GM11168 (cell line): ENCODE data around the gene RBL2.
"Not testable (repeated sequence)": the region's sequence is repeated elsewhere in the genome, so short reads cannot be mapped to it uniquely, and the experiment has no call there.

ENCODE experiments used
- in situ Hi-C: fragments of 300-500 bp; cut with MboI; formaldehyde crosslinking; loops from one replicate; pipeline ENCODE4 v1.12.0; 2022; ENCODE audit warnings: low sequenced_read_pairs; ENCODE audit not compliant: unreplicated experiment

RBL2 gene

DNA sequence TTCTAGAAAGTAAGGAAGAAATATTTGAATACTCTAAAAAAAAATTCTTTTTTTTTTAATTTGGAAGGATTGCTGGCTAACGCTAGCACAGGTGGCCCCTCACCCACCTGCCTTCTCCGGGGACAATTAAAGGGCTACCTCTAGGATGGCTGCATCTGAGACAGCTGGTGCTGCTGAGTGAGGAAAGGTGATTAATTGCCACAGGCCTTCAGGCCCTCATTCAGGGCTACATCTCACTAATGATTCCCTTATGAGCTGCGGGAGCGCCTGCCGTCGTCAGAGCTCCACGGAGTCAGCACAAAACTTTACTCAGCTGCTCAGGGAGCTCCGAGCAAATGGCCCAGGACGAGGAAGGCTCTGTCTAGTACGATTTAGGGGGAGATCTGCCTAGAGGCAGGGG lies 95.8 kb downstream of the RBL2 start:
- in situ Hi-C loops = no loop called here

DNA sequence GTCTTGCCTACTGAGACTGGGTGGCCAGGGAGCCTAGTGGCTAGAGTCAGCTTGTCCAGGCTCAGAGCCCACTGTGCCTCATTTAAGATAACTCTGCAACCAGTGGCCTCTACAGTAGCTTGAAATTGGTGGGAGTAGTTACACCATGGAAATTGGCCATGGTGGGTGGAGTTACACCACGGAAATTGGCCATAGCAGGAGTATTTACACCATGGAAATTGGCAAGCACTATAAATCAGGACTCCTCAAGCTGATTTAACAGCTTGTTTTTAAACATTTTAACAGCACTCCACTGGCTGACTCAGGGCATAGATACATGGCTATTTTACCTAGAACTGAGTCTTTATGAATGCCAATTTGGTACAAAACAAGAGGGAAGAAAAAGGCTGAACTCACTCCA lies 96.5 kb downstream of the RBL2 start:
- in situ Hi-C loops = no loop called here

DNA sequence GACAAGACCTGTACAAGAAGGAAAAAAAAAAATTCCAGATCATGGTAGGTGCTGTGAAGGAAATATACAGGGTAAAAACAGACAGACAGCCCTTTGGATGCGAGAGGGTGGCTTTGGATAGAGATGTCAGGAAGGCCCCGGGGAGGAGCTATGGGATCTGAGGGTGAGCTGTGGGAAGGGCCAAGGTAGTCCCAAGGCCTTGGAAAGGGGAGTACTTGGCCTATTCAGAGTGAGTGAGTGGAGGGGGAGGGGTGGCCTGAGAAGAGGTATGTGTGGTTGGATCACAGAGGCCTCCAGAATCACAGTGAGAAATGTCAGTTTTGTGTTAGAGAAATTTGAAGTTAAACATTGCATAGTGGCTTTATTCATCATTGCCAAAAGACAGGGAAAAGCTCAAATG lies 99.9 kb downstream of the RBL2 start:
- in situ Hi-C loops = no loop called here

DNA sequence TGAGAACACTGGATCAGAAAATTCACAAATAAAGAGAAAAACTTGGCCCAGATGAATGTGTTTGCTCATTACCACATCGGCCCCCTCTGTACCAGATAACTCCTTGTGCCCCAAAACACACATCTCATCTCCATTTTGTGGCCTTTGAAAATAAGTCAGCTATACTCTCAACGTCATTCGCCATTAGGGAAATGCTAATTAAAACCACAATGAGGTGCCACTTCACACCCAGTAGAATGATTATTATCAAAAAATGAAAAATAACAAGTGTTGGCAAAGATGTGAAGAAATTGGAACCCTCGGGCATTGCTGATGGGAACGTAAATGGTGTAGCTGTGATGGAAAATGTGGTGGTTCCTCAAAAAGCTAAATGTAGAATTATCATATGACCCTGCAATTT lies 103.4 kb downstream of the RBL2 start:
- in situ Hi-C loops = no loop called here

DNA sequence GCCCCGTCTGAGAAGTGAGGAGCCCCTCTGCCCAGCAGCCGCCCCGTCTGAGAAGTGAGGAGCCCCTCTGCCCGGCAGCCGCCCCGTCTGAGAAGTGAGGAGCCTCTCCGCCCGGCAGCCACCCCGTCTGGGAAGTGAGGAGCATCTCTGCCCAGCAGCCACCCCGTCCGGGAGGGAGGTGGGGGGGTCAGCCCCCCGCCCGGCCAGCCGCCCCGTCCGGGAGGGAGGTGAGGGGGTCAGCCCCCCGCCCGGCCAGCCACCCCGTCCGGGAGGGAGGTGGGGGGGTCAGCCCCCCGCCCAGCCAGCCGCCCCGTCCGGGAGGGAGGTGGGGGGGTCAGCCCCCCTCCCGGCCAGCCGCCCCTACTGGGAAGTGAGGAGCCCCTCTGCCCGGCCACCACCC lies 105.1 kb downstream of the RBL2 start:
- in situ Hi-C loops = not testable (repeated sequence)

DNA sequence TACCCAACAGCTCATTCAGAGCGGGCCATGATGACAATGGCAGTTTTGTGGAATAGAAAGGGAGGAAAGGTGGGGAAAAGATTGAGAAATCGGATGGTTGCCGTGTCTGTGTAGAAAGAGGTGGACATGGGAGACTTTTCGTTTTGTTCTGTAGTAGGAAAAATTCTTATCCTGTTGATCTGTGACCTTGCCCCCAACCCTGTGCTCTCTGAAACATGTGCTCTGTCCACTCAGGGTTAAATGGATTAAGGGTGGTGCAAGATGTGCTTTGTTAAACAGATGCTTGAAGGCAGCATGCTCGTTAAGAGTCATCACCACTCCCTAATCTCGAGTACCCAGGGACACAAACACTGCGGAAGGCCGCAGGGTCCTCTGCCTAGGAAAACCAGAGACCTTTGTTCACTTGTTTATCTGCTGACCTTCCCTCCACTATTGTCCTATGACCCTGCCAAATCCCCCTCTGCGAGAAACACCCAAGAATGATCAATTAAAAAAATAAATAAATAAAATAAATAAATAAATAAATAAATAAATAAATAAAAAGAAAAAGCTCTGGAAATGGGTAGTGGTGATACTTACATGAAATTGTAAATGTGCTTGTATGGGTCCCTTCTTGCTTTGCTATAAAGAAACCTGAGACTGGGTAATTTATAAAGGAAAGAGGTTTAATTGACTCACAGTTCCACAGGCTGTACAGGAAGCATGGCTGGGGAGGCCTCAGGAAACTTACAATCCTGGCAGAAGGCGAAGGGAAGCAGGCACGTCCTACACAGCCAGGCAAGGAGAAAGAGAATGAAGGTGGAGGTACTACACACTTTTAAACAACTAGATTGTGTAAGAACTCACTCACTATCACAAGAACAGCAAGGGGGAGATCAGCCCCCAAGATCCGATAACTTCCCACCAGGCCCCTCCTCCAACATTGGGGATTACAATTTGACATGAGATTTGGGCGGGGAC lies 105.8 kb downstream of the RBL2 start:
- in situ Hi-C loops = not testable (repeated sequence)
